Glutamatergic neuron (in vitro differentiated cells): ENCODE measurements around the gene PI4KA. TPM values are rescaled to one million over a fixed set of nuclear protein-coding genes. Genes with fewer than 3 reads are reported as not detected.
A peak's percentile ranks its signal among the peaks of the same experiment; 100 is the strongest.

ENCODE experiments used
- DNase-seq: peaks from one replicate; pipeline ENCODE4 v3.0.0; 2022
- H3K27ac Mint-ChIP-seq: one replicate; pipeline ENCODE4 v1.8.0; 2020; ENCODE audit warnings: mild to moderate bottlenecking, mixed read lengths, inconsistent platforms; ENCODE audit not compliant: unreplicated experiment
- H3K27me3 Mint-ChIP-seq: one replicate; pipeline ENCODE4 v1.8.0; 2020; ENCODE audit warnings: mild to moderate bottlenecking, moderate library complexity, mixed read lengths, inconsistent platforms; ENCODE audit not compliant: unreplicated experiment
- H3K36me3 Mint-ChIP-seq: one replicate; pipeline ENCODE4 v1.8.0; 2020; ENCODE audit warnings: mild to moderate bottlenecking, mixed read lengths, inconsistent platforms; ENCODE audit not compliant: unreplicated experiment
- H3K4me1 Mint-ChIP-seq: one replicate; pipeline ENCODE4 v1.8.0; 2020; ENCODE audit warnings: mild to moderate bottlenecking, low read depth, mixed read lengths, inconsistent platforms; ENCODE audit not compliant: unreplicated experiment
- H3K4me3 Mint-ChIP-seq: one replicate; pipeline ENCODE4 v1.8.0; 2020; ENCODE audit warnings: mild to moderate bottlenecking, mixed read lengths, inconsistent platforms; ENCODE audit not compliant: unreplicated experiment
- H3K9me3 Mint-ChIP-seq: one replicate; pipeline ENCODE4 v1.8.0; 2020; ENCODE audit warnings: mild to moderate bottlenecking, moderate library complexity, mixed read lengths, inconsistent platforms; ENCODE audit not compliant: unreplicated experiment
- CTCF ChIP-seq: fragments of 200-600 bp; sonication (generic); IDR thresholded peaks from one replicate; pipeline ENCODE4 v1.5.0; 2021; ENCODE audit not compliant: partially characterized antibody, unreplicated experiment
- total RNA-seq: library from RNA; stranded (reverse); fragmentation: NEBNext Ultra II Directional; extraction: Animal tissue kit (Norgen Biotek cat#: 25700); gene quantifications from one replicate; pipeline ENCODE4 v1.2.1, GENCODE V29; 2021; ENCODE audit not compliant: unreplicated experiment

PI4KA gene
- total RNA-seq, 1 donor from 2014 or later, result 165 TPM

- TF ChIP-seq CTCF, result no peak
- H3K27ac Mint-ChIP-seq, result no peak overlapping the region
- DNase-seq, result peak; percentile 44
- H3K36me3 Mint-ChIP-seq, result no peaks in the 10 kb centered on the region
- H3K4me3 Mint-ChIP-seq, result no peak overlapping the region
- H3K9me3 Mint-ChIP-seq, result peaks cover 4% of the 10 kb centered on the region
- H3K4me1 Mint-ChIP-seq, result no peaks in the 10 kb centered on the region
- peaks cover 4% of the 10 kb centered on the region for H3K27me3 Mint-ChIP-seq
These were observed 107.3 kb downstream of the PI4KA start for GRCh38 chr22:20751185-20751851.

GRCh38 chr22:20750461-20751184 is 108.0 kb downstream of the PI4KA start:
- no peak for DNase-seq
- no peak for TF ChIP-seq CTCF
- Mint-ChIP-seq H3K4me1 (no peaks in the 10 kb centered on the region), H3K27ac (no peak overlapping the region), H3K36me3 (no peaks in the 10 kb centered on the region), H3K9me3 (peaks cover 6% of the 10 kb centered on the region), H3K4me3 (no peak overlapping the region), H3K27me3 (peaks cover 4% of the 10 kb centered on the region)

GRCh38 chr22:20749453-20749852 is 109.2 kb downstream of the PI4KA start:
- H3K4me1 Mint-ChIP-seq, result no peaks in the 10 kb centered on the region
- H3K27ac Mint-ChIP-seq, result no peak overlapping the region
- no peaks in the 10 kb centered on the region for H3K36me3 Mint-ChIP-seq
- DNase-seq, result no peak
- no peak overlapping the region for H3K4me3 Mint-ChIP-seq
- H3K9me3 Mint-ChIP-seq, result peaks cover 6% of the 10 kb centered on the region
- no peak for TF ChIP-seq CTCF
- H3K27me3 Mint-ChIP-seq, result peaks cover 4% of the 10 kb centered on the region

- H3K9me3 Mint-ChIP-seq, result peaks cover 6% of the 10 kb centered on the region
- peaks cover 6% of the 10 kb centered on the region for H3K27me3 Mint-ChIP-seq
- H3K36me3 Mint-ChIP-seq, result no peaks in the 10 kb centered on the region
- no peak for TF ChIP-seq CTCF
- H3K27ac Mint-ChIP-seq, result no peak overlapping the region
- H3K4me1 Mint-ChIP-seq, result no peaks in the 10 kb centered on the region
- no peak overlapping the region for H3K4me3 Mint-ChIP-seq
- DNase-seq, result no peak
These were observed 109.7 kb downstream of the PI4KA start for GRCh38 chr22:20748731-20749428.
